Activated T-cell treated with anti-CD3 and anti-CD28 coated beads for 24 hours (primary cell): ENCODE results near the gene HK2.
"Not testable (repeated sequence)": the region's sequence is repeated elsewhere in the genome, so short reads cannot be mapped to it uniquely, and the experiment has no call there.

Experiments
- DNase-seq: peaks from one replicate; pipeline ENCODE4 v3.0.0-alpha.2; 2020; ENCODE audit warnings: low read depth

Gene HK2

DNA sequence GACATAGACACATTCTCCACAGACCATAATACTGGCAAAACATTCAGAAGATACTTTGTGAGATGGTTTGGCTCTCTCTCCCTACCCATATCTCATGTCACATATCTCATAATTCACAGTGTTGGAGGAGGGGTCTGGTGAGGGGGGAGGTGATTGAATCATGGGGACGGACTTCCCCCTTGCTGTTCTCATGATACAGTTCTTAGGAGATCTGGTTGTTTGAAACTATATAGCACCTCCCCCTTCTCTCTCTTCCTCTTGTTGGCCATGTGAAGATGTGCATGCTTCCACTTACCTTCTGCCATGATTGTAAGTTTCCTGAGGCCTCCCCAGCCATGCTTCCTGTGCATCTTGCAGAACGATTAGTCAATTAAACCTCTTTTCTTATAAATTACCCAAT, 61.1 kb downstream of the HK2 start:
- DNase-seq = no peak

DNA sequence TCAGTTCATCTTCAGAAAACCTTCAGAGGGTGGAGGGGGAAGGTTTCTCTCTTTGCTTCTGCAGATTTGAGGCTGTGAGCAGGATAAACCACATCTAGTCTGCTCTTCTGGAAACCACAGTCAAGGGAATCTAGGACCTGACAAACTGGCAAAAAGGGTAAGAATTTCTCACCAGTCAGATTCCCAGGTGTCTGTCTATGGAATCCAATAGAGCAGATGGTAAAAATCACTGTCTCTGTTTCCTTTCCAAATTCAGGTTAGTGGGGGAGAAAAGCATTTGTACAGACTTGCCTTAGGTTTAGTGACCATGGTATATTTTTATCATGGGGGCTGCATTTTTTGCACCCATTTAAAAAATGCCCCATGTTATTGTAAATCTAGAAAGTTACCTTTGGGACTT, 62.3 kb downstream of the HK2 start:
- no peak for DNase-seq

DNA sequence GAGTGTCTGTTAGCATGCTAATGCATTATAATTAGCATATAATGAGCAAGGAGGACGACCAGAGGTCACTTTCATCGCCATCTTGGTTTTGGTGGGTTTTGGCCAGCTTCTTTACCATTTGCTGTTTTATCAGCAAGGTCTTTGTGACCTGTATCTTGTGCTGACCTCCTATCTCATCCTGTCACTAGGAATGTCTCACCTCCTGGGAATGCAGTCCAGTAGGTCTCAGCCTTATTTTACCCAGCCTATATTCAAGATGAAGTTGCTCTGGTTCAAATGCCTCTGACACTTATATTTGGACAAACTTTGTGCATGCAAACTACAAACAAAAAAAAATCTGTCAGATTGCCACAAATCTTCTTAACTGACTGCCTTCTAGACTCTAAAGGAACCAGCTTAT, 66.3 kb downstream of the HK2 start:
- not testable (repeated sequence) for DNase-seq

DNA sequence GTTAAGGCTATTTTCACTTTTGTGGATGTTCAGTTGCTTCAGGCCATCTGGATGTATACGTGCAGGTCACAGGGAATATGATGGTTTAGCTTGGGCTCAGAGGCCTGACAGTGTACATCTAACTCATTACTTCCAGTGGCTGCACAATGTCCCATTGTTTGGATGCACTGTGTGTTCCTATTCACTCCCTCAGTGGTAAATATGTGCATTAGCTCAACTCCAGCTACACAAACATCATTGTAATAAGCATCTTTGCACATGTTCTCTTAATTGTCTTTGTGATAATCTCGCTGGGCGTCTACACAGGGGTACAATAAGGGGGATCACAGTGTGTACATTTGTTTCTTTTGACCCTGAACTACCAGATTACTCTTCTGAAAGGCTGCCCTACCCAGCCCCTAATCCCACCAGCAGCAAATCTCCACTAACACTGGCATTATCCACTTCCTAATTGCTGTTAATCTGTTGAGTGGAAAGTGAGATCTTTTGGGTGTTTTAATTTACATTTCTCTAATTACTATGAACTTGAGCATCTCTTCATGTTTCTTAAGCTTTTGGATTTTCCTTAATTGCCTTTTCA, 68.4 kb downstream of the HK2 start:
- DNase-seq = no peak

DNA sequence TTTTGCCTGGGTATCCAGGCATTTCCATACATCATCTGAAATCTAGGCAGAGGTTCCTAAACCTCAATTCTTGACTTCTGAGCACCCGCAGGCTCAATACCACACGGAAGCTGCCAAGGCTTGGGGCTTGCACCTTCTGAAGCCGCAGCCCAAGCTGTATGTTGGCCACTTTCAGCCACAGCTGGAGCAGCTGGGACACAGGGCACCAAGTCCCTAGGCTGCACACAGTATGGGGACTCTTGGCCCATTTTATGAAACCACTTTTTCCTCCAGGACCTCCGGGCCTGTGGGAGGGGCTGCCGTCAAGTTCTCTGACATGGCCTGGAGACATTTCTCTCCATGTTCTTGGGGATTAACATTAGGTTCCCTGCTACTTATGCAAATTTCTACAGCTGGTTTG, 72.5 kb downstream of the HK2 start:
- no peak for DNase-seq

DNA sequence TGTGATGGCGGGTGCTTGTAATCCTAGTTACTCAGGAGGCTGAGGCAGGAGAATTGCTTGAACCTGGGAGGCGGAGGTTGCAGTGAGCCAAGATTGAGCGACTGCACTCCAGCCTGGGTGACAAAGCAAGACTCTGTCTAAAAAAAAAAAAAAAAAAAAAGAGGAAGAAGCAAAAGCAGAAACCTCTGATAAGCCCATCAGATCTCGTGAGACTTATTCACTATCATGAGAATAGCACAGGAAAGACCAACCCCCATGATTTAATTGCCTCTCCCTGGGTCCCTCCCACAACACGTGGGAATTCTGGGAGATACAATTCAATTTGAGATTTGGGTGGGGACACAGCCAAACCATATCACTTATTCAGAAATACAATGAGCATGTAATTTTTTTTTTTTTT, 73.6 kb downstream of the HK2 start:
- not testable (repeated sequence) for DNase-seq

DNA sequence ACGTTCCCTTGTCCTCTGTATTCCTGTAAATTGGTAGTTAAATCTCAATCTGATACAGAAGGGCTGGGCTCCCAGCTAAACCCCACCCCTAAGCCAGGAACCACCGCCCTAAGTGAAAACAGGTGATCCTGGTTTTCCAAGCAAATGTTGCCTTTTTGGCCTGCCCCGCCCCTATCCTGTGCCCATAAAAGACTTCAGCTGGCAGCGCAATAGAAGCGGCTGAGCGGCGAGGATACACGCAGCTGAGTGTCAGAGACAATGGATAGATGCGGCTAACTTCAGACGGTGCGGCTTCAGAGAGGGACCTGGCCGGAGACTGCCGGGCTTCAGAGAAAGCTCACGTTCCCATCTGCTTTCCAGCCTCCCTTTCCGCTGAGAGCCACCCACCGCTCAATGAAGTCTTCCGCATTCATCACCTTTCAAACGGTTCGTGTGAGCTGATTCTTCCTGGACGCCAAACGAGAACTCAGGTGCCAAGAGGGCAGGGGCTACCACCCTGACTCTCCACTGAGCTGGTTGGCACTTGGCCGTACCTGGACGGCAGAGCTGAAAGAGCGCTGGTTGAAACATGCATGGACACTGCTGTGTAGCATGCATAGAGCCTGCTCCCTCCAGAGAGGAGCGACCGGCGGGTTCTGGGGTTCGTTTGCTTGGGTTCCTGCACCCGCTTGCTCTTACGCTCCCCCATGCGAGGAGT, 75.0 kb downstream of the HK2 start:
- no peak for DNase-seq

DNA sequence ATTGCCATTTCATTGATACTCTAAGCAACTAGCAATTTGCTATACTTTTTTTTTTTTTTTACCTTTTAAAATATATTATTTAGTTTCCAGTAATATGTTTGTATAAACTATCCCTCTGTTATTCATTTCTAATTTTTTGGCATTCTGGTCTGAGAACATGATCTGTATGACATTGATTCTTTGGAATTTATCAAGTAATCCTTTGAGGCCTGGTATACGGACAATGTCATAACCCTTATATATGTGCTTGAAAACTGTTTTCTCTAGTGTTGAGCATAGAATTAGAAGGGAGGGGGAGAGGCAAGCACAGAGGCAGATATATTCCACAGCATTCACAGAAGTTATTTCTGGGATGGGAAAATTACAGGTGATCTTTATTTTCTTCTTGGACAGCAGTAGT, 76.3 kb downstream of the HK2 start:
- DNase-seq = no peak

DNA sequence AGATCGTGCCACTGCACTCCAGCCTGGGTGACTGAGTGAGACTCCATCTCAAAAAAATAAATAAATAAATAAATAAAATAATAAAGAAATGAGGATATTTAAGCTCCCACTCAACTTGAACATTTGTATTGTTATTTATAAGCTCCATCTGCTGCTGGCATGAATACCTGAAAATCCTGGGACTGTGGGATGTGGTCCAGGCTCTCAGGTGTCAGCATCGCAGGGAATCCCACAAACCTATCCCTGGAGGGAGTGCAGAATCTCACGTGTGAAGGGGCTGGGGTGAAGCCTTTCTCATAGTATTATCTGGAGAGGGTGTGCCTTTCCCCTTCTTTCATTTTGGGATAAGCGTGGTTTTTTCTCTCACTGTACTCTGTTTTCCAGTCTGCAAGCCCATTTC, 77.1 kb downstream of the HK2 start:
- DNase-seq = no peak

DNA sequence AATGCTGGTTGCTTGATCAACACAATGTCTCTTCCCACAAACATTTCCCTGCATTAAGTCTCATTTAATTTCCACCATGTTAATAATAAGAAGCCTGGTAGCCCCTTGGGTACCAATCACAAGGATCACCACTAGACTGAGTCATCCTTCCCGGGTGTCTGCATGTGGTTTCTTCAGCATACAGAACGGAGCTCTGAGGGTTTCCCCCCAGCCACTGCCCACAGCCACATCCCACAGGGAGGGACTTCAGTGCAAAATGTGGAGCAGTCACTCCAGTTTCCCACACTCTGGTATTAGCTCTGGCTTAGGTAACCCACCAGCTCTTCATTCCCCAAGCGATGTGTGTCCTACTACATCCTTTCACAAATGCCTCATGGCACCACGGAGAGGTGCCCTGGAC, 81.8 kb downstream of the HK2 start:
- no peak for DNase-seq

DNA sequence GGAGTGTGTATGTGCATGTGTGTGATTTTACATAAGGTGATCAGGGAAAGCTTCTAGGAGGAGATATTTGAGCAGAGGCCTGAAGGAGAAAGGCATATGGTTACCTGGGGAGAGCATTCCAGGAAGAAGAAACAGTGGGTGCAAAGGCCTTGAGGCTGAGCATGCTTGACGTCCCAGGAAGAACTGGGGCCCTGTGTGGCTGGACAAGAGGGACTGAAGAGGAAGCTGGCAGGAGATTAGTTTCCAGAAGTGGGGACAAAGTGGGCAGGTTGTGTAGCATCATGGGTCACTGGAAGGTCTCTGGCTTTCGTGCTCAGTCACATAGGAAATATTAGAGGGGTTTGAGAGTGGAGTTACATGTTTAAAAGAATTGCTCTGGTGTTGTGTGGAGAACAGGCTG, 82.5 kb downstream of the HK2 start:
- no peak for DNase-seq

DNA sequence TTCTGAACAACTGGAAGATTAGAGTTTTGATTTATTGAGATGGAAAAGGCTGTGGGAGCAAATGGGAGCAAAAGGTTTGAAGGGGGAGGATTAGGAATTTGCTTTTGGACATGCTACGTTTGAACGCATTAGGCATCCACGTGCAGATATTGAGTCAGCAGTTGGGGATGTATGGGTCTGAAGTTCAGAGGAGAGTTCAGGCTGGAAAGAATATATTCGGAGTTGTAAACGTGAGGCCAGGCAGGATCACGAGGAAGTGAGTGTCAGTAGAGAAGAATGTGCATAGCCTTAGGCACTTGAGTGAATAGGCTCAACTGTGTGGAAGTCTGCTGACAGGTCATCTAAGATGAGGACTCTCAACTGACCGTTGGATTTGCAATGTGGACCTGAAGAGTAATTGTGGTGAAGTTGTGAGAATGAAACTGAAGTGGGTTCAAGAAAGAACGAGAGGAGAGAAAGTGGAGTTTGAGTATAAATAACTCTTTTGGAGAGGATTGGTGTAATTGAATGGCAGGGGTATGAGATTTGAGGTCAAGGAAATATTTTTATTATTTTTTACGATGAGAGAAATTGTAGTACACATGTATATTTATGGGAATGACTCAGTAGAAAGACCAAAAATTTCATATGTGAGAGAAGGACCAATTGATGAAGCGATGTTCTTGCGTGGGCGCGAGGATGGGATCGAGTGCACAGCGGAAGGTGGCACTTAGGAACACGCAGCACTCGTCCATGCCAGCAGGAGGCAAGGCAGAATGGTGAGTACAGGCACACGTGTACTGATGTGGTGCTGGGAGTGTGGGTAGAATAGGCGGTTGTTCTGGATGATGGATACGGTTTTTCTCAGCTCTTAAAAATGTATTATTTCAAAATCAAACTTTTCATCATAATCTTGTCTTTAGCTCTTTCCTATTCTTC, 84.0 kb downstream of the HK2 start:
- DNase-seq = no peak

DNA sequence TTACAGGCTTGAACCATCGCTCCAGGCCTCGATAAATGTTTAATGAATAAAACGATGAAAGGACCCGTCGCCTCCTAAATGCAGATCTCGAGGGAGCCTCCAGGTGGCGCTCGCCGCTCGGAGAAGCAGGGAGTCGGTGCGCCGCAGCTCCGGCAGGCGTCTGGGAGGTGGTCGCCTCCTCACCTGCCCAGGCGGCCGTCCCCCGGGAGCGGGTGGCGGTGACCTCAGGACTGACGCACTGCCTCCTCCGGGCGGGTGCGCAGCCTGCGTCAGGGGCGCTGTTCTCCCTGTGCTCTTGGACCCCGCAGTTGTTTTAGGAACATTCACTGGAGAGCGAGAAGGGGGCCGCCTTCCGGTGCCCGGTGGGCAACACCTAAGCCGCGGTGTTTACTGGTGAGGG, 85.9 kb downstream of the HK2 start:
- peak; percentile 60 for DNase-seq

DNA sequence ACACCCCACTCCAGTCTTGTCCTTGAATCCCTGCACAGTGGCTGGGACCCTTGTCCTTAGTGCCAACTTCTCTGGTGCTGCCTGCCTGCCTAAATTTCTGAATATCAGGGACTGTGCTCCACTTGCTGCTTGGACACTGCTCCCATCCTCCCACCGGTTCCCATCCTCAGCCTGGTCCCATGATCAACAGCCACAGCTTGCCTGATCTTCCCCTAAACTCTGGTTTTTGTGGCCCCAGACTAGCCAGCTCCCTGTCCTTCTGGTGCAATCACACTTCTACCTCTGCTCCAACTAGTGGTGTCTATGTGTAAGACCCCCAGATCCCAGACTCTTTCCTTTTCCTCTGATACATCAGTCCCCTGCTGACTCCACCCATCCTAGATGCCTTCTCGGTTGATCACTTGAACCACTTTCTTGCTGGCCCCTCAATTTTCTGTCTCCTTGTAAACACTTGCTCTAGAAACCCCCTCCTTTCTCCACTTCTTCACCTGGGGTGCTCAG, 87.4 kb downstream of the HK2 start:
- DNase-seq = no peak

DNA sequence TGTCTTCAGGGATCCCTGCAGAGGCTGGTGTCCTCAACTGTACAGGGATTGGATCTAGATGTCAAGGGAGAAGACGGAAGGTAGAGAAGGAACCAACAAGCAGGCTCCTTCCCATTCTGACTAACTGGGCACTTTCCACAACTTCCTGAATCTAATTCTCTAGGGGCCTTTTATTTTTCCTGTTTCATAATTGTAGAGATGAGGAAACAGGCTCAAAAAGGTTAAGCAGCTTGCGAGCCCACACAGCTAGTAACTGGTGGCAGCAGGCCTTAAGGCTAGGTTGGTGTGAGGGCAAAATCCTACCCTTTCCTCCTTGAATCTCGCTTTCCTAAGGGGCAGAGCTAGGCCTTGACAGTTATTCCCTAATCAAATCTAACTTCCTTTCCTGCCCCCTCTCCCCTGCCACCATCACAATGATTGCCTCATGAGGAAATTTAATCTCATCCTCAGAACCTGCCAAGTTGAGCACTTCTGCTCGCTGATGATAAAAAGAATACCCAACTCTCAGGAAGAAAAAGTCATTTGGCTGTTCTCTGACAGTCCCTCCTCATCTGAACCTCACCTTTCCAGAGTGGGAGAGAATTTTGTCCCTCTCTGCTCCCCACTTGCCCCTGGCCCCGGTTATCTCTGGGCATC, 88.8 kb downstream of the HK2 start:
- DNase-seq = no peak

DNA sequence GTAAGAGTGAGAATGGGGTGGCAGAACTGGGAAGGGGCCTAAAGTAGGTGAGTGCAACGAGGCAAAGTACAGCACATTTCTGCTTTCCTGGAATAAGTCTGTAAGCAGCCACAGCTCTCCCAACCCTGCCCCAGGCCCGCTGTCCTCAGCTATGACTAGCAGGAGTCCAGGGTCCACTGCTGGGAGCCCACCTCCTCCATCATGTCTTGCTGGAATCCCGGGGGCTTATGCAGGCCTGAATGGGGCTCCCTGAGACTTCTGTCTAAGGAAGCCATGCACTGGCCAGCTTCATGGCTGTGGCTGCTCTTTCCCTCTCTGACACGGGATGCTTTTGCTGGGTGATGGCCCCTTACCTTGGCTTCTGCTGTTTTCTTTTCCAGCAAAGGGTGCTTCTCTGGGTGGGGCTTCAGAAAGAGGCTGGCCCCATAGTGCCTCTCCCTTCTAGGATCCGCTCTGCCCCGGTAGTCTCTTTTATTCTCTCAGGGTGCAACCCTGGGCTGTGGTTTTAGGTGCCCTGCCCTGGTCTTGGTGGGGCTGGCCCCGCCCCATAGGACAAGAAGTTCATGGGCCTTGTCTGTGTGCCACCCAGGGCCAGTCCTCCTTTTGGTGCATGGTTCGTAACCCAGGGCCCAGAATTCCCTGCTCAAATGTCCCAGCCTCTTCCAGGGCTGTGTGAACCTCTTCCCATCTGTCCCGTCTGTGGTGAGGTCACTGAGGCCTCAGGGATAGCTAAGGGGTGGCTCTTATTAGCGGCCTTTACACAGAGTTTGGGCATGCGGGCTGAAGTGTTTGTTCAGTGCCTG, 90.7 kb downstream of the HK2 start:
- DNase-seq = no peak

DNA sequence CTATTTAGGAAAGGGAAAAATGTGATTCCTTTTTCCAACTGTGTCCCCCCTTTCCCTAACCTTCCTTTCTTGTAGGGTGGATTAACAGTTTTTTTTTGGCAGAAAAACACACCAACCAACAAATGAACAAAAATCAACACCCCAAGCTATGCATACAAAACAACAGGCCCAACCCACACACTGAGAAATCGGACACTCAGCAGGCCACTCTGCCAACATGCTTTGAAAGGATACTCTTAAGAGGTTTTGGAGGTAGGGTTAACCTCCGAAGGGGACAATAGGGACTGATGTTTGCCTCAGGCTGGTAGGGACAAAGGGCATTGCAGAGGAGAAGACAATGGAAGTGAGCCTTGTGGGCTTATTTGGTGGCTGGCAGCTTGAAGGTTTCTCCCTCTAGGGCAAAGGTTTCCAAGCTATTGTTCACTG, 91.4 kb downstream of the HK2 start:
- DNase-seq = no peak

DNA sequence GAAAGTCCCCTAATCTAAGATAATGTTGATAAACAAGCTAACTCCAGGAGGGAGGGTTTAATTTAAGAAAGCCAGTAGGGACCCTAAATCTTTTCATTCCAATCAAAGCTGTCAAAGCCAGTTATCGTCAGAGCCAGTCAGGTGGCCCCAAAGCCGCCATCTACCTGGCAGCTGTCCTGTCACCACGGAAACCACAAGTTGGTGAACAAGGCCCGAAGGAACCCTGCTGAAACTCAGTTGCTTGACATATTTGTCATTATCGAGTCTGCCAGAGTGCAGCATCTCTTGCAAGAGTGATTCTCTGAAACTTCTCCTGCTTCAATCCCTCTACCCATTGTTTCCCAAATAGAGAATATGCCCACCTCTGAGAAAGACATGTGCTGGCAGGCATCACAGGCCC, 93.7 kb downstream of the HK2 start:
- DNase-seq = no peak

DNA sequence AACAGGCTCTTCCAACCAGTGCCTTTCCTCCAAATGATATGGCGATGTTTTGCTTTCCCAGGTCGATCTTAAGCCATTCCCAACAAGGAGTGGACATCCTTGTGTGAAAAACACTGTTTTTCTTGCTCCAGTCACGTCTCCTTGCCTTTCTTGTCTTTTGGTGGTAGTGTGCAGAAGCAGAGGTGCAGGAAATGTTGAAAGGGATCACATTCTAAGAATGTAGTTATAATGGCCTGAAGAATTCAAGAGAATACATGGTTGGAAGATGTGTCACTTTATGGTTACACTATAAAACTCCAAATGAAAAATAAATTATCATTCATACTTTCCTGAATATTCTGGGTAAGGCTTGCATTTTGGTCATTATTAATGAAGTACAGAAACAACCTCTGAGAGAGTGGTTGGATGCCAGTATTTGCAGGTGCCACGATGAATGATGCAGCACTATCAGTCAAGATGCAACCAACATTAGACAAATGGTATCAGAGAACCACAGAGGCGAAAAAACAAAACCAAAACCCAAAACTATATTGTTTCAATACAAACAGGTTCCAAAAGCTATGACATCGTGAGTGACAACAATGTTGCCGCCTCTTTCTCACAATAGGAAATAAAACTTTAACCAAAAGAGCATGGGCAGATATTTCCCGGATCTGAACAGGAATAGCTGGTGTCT, 97.0 kb downstream of the HK2 start:
- DNase-seq = no peak

DNA sequence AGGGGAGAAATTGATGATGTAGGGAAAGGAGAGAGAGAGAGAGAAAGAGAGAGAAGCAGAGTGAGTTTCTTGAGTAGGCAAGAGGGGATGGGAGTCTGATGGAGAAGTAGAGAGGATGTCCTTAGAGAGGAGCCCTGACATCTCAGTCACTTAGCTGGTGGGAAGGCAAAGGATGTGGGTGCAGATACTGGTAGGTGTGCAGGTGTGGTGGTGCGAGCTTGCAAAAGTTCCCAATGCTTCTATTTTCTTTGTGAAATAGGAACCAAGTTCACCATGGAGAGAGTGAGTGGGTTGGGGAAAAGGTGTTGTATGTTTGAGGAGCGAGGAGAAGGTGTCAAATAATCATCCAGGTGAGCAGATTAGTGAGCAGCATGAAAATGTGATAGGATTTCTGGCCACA, 98.0 kb downstream of the HK2 start:
- no peak for DNase-seq

DNA sequence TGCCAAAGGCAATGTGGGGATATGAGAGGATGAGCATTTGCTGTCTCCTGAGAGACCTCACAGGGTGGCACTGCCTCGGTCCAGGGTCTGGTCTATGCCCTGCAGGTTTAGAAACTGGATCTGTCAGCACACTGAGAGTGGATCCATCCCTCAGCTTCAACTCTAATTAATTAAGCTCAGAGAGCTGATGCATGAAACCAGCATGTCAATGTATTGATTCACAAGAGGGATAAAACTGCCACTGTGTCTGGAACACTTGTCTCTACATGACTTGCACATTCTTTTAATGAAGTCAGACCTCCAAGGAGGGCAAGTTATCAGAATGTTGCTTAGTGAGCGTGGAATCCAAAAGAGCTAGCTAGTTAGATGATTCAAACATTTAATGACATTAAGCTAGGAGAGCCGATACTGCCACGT, 102.1 kb downstream of the HK2 start:
- no peak for DNase-seq
